ENCODE measurements around the gene KLHL6.
A peak's percentile ranks its signal among the peaks of the same experiment; 100 is the strongest.

KLHL6 gene

DNA sequence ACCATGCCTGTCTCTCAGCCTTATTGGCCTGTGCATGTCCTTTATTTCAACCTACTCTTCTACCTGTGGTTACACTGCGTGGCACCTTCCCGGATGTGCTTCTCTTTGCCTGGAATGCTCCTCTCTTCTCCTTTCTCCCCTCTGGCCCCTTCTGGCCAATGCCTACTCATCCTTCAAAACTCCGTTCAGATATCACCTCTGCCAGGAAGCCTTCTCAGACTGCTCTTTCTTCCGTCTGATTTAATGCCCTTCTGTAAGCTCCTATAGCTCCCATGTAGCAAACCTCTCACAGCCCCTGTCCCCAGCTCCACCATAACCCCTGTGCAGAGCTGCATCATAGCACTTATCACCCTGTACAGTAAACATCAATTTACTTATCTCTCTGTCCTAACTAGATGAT lies 13.2 kb downstream of the KLHL6 start:
- Histone ChIP-seq H3K27ac (ENCODE audit: low read depth, low read length) (no peak overlapping the region), H3K79me2 (ENCODE audit: control insufficient read depth, insufficient read depth, low read length, unreplicated experiment) (no peaks in the 10 kb centered on the region), H2AFZ (ENCODE audit: low read length, unreplicated experiment) (no peak overlapping the region), H3K27me3 (ENCODE audit: insufficient read depth, low read length) (no peaks in the 10 kb centered on the region), H3K36me3 (ENCODE audit: insufficient read depth, low read length) (no peaks in the 10 kb centered on the region), H3K4me1 (ENCODE audit: control insufficient read depth, insufficient read depth, low read length, unreplicated experiment) (peaks cover 5% of the 10 kb centered on the region), H3K4me3 (ENCODE audit: low read depth, low read length) (no peak overlapping the region)

DNA sequence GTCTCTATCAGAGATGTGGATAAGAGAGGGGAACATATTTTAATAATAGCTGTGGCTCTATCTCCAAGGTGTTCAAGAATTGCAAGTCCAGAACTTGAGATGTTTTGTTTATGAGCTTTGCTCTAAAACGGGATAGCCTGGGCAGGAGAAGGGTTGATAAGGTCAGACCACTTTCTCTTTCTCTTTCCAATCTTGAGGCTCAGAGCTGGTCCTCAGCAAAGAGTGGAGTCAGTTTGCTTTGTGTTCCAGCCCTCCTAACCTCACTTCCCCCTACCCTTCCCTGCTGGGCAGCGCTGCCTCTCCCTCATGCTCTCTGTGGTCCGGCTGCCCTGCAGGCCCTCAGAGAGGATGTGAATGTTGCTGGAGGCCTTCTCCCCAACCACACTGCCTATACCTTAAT lies 13.8 kb downstream of the KLHL6 start:
- H2AFZ ChIP-seq (ENCODE audit: low read length, unreplicated experiment), result no peak overlapping the region
- H3K36me3 ChIP-seq (ENCODE audit: insufficient read depth, low read length), result no peaks in the 10 kb centered on the region
- no peaks in the 10 kb centered on the region for H3K27me3 ChIP-seq (ENCODE audit: insufficient read depth, low read length)
- H3K4me1 ChIP-seq (ENCODE audit: control insufficient read depth, insufficient read depth, low read length, unreplicated experiment), result peaks cover 9% of the 10 kb centered on the region
- no peaks in the 10 kb centered on the region for H3K79me2 ChIP-seq (ENCODE audit: control insufficient read depth, insufficient read depth, low read length, unreplicated experiment)
- H3K4me3 ChIP-seq (ENCODE audit: low read depth, low read length), result no peak overlapping the region
- no peak overlapping the region for H3K27ac ChIP-seq (ENCODE audit: low read depth, low read length)

DNA sequence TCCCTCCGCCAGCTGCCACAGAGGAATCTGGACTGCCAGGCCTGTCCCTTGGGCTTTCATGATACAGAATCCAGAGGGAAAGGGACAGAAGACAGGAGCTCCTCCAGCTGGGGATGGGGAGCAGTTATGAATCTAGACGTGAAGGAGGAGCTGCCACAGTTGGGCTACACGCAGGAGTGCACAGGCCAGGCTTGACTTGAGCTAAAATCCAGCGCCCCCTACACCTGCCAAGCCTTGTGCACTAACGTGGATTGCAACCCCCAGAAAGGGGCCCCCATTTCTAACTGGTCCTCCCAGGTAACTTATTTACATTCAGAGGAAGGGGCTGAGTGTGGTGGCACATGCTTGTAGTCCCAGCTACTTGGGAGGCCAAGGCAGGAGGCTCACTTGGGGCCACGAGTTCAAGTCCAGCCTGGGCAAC lies 14.3 kb downstream of the KLHL6 start:
- Histone ChIP-seq H3K4me1 (ENCODE audit: control insufficient read depth, insufficient read depth, low read length, unreplicated experiment) (peaks cover 10% of the 10 kb centered on the region), H3K79me2 (ENCODE audit: control insufficient read depth, insufficient read depth, low read length, unreplicated experiment) (no peaks in the 10 kb centered on the region), H2AFZ (ENCODE audit: low read length, unreplicated experiment) (no peak overlapping the region), H3K27ac (ENCODE audit: low read depth, low read length) (no peak overlapping the region), H3K4me3 (ENCODE audit: low read depth, low read length) (no peak overlapping the region), H3K27me3 (ENCODE audit: insufficient read depth, low read length) (no peaks in the 10 kb centered on the region), H3K36me3 (ENCODE audit: insufficient read depth, low read length) (no peaks in the 10 kb centered on the region)

DNA sequence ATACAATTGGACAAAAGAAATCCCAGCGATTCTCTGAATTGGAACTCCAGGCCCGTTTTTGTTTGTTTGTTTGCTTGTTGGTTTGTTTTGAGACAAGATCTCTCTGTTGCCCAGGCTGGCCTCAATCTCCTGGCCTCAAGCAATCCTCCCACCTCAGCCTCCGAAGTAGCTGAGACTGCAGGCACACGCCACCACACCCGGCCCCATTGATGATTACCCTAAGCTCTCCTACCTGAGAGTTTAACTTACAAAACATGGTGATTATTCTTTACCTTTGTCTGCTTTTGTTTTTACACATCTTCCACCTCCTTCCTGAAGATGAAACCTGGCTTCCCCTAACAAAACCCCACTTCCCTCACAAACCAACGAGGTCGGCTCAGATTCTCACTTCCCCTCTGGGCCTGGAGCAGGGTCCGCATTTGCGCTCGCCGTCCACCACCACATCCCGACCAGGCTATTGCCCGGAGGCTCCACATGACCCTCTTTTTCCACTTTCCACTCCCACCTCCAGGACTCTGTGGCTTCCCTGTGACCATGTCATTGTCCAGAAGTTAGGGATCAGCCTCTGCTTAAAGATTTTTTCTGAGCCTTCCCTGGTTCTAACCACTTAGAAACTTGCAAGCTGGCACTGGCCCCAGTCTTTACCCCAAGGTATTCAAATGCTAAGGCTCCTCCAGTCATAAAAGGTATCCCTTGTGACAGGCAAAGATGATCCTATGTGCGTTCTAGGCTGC lies 14.8 kb downstream of the KLHL6 start:
- Histone ChIP-seq H3K27ac (ENCODE audit: low read depth, low read length) (no peak overlapping the region), H2AFZ (ENCODE audit: low read length, unreplicated experiment) (no peak overlapping the region), H3K36me3 (ENCODE audit: insufficient read depth, low read length) (no peaks in the 10 kb centered on the region), H3K27me3 (ENCODE audit: insufficient read depth, low read length) (no peaks in the 10 kb centered on the region), H3K4me3 (ENCODE audit: low read depth, low read length) (no peak overlapping the region), H3K79me2 (ENCODE audit: control insufficient read depth, insufficient read depth, low read length, unreplicated experiment) (no peaks in the 10 kb centered on the region), H3K4me1 (ENCODE audit: control insufficient read depth, insufficient read depth, low read length, unreplicated experiment) (peaks cover 10% of the 10 kb centered on the region)

DNA sequence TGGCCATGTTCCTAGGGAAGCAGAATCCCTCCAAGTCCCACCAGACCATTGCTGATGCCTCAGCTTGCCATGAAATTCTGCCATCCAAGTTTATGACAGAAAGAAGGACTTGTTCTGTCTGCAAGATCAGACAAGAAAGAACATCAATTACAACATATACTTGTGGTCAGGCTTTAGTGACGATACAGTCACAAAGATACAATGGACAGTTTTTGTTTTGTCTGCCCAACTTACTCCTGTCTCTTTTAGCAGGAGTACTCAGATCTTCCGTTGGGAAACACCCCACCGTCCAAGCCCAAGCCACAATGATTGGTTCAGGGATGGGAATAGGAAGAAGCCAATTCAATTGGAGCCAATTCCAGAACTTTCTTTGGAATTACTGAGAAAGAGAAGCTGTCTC lies 15.7 kb downstream of the KLHL6 start:
- Histone ChIP-seq H3K27ac (ENCODE audit: low read depth, low read length) (no peak overlapping the region), H3K4me3 (ENCODE audit: low read depth, low read length) (no peak overlapping the region), H3K4me1 (ENCODE audit: control insufficient read depth, insufficient read depth, low read length, unreplicated experiment) (peaks cover 10% of the 10 kb centered on the region), H2AFZ (ENCODE audit: low read length, unreplicated experiment) (no peak overlapping the region), H3K36me3 (ENCODE audit: insufficient read depth, low read length) (no peaks in the 10 kb centered on the region), H3K27me3 (ENCODE audit: insufficient read depth, low read length) (no peaks in the 10 kb centered on the region), H3K79me2 (ENCODE audit: control insufficient read depth, insufficient read depth, low read length, unreplicated experiment) (no peaks in the 10 kb centered on the region)

- no peak overlapping the region for H3K27ac ChIP-seq (ENCODE audit: low read depth, low read length)
- no peak overlapping the region for H3K4me3 ChIP-seq (ENCODE audit: low read depth, low read length)
- peaks cover 10% of the 10 kb centered on the region for H3K4me1 ChIP-seq (ENCODE audit: control insufficient read depth, insufficient read depth, low read length, unreplicated experiment)
Measured at GRCh38 chr3:183538486-183538885, 17.0 kb downstream of the KLHL6 start.

DNA sequence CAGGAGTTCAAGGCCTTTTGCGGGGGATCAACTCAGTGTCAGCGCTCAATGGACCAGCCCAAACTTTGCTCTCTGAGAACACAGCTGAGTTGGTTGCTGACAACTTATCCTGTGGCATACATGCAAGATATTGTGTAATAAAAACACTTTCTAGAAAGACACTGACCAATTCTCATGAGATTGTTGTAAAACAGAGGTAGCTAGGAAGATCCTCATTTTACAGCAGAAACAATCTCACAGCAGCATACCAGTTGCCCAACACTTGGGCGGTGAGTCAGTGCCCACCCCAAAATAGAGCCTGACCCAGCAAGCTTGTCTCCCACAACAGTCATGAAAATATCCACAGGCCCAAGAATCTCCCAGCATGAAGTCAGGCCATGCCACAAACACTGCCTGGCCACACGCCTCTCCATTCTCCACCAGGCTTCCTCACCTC lies 18.2 kb downstream of the KLHL6 start:
- Histone ChIP-seq H2AFZ (ENCODE audit: low read length, unreplicated experiment) (no peak overlapping the region), H3K36me3 (ENCODE audit: insufficient read depth, low read length) (no peaks in the 10 kb centered on the region), H3K27ac (ENCODE audit: low read depth, low read length) (peak overlapping the region; percentile 31; the same call in 1 of the 2 replicates), H3K27me3 (ENCODE audit: insufficient read depth, low read length) (peaks cover 6% of the 10 kb centered on the region; the same call in 1 of the 2 replicates), H3K4me1 (ENCODE audit: control insufficient read depth, insufficient read depth, low read length, unreplicated experiment) (peaks cover 10% of the 10 kb centered on the region), H3K4me3 (ENCODE audit: low read depth, low read length) (no peak overlapping the region), H3K79me2 (ENCODE audit: control insufficient read depth, insufficient read depth, low read length, unreplicated experiment) (no peaks in the 10 kb centered on the region)

More at GRCh38 chr3:183538486-183538885, 17.0 kb downstream of the KLHL6 start:
- Histone ChIP-seq H2AFZ (ENCODE audit: low read length, unreplicated experiment) (no peak overlapping the region), H3K36me3 (ENCODE audit: insufficient read depth, low read length) (no peaks in the 10 kb centered on the region), H3K79me2 (ENCODE audit: control insufficient read depth, insufficient read depth, low read length, unreplicated experiment) (no peaks in the 10 kb centered on the region), H3K27me3 (ENCODE audit: insufficient read depth, low read length) (no peaks in the 10 kb centered on the region)

GRCh38 chr3:183536238-183536880 lies 19.1 kb downstream of the KLHL6 start:
- Histone ChIP-seq H3K79me2 (ENCODE audit: control insufficient read depth, insufficient read depth, low read length, unreplicated experiment) (no peaks in the 10 kb centered on the region), H3K4me3 (ENCODE audit: low read depth, low read length) (no peak overlapping the region), H3K36me3 (ENCODE audit: insufficient read depth, low read length) (no peaks in the 10 kb centered on the region), H3K4me1 (ENCODE audit: control insufficient read depth, insufficient read depth, low read length, unreplicated experiment) (peaks cover 10% of the 10 kb centered on the region), H2AFZ (ENCODE audit: low read length, unreplicated experiment) (no peak overlapping the region), H3K27me3 (ENCODE audit: insufficient read depth, low read length) (peaks cover 11% of the 10 kb centered on the region), H3K27ac (ENCODE audit: low read depth, low read length) (no peak overlapping the region)

DNA sequence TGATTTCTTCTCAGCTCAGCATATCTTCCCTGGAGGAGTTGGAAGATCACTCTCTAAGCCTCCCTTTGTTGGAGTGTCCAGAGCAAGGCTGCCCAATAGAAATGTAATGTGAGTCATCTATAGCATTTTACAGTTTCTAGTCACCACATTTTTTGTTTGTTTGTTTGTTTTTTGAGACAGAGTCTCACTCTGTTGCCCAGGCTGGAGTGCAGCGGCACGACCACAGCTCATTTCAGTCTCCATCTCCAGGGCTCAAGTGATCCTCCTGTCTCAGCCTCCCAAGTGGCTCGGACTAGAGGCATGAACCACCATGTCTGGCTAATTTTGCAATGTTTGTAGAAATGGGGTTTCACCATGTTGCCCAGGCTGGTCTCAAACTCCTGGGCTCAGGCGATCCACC lies 21.3 kb downstream of the KLHL6 start:
- Histone ChIP-seq H3K79me2 (ENCODE audit: control insufficient read depth, insufficient read depth, low read length, unreplicated experiment) (no peaks in the 10 kb centered on the region), H3K36me3 (ENCODE audit: insufficient read depth, low read length) (no peaks in the 10 kb centered on the region), H3K4me3 (ENCODE audit: low read depth, low read length) (no peak overlapping the region), H3K27me3 (ENCODE audit: insufficient read depth, low read length) (peaks cover 11% of the 10 kb centered on the region), H3K27ac (ENCODE audit: low read depth, low read length) (no peak overlapping the region), H2AFZ (ENCODE audit: low read length, unreplicated experiment) (no peak overlapping the region), H3K4me1 (ENCODE audit: control insufficient read depth, insufficient read depth, low read length, unreplicated experiment) (peaks cover 10% of the 10 kb centered on the region)

DNA sequence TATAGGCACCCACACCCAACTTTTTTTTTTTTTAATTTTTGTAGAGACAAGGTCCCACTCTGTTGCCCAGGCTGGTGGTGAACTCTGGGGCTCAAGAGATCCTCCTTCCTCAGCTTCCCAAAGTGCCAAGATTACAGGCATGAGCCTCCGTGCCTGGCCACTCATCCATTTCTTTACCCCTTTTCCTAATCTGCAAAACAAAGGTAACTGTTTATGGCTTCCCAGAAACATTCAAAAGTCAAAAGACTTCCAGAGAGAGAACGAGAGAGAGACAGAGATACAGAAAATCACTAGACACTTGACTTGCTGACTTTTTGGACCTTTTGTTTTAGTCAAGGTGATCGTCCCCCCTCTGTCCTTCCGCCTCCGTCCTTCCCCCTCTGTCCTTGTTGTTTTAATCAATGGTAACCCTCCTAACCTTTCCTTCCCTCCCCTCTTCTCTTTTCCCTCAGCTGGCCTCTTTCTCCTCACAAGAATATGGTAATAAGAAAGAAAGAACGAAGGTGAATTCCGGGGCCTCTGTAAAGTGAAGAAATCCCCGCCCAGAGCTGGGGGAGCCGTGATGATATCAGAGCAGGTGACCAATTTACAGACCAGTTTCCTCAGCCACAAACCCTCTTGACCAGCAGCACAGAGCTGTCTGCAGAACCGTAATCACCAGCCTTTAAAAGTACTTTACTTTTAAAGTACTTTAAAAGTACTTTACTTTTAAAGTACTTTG lies 21.9 kb downstream of the KLHL6 start:
- Histone ChIP-seq H2AFZ (ENCODE audit: low read length, unreplicated experiment) (no peak overlapping the region), H3K4me1 (ENCODE audit: control insufficient read depth, insufficient read depth, low read length, unreplicated experiment) (peaks cover 10% of the 10 kb centered on the region), H3K27ac (ENCODE audit: low read depth, low read length) (no peak overlapping the region), H3K4me3 (ENCODE audit: low read depth, low read length) (no peak overlapping the region), H3K79me2 (ENCODE audit: control insufficient read depth, insufficient read depth, low read length, unreplicated experiment) (no peaks in the 10 kb centered on the region), H3K27me3 (ENCODE audit: insufficient read depth, low read length) (peaks cover 11% of the 10 kb centered on the region), H3K36me3 (ENCODE audit: insufficient read depth, low read length) (no peaks in the 10 kb centered on the region)

Measured in ACC112 (cell line).